ENCODE data around the gene RELL2. TPM values are rescaled to one million over a fixed set of nuclear protein-coding genes. Genes with fewer than 3 reads are reported as not detected.
A peak's percentile ranks its signal among the peaks of the same experiment; 100 is the strongest.
"Not testable (repeated sequence)": the region's sequence is repeated elsewhere in the genome, so short reads cannot be mapped to it uniquely, and the experiment has no call there.

The RELL2 gene
- total and polyA plus RNA-seq, 2 experiments from 2014 or later, result 16.9 to 17.3 TPM

- no peaks in the 10 kb centered on the region for H3K9me2 ChIP-seq (replicated peaks; ENCODE audit: insufficient read depth)
- peak overlapping the region; percentile 57 for H3K4me2 ChIP-seq
- H3K79me2 ChIP-seq, result peaks cover 92% of the 10 kb centered on the region
These were observed 28.2 kb upstream of the RELL2 start for GRCh38 chr5:141608557-141608956.

GRCh38 chr5:141609044-141609443 is 27.8 kb upstream of the RELL2 start:
- peak overlapping the region; percentile 77 for H3K27ac ChIP-seq

More at GRCh38 chr5:141608557-141608956, 28.2 kb upstream of the RELL2 start:
- peak; percentile 40 for DNase-seq (ENCODE audit: low spot score)
- peaks cover 18% of the 10 kb centered on the region for H3K4me1 ChIP-seq (ENCODE audit: insufficient read depth)
- no peak overlapping the region for H3K4me3 ChIP-seq
- H3K27ac ChIP-seq, result peak overlapping the region; percentile 77
- H3K9me3 ChIP-seq (ENCODE audit: low read depth), result no peaks in the 10 kb centered on the region
- 52% methylated on average over 1 of the region's 1 CpG for WGBS (ENCODE audit: low lambda C conversion rate, missing lambda C conversion rate)
- H3K27me3 ChIP-seq, result no peaks in the 10 kb centered on the region
- TF ChIP-seq EZH2phosphoT487 (IDR thresholded peaks at IDR 0.05; ENCODE audit: low read depth, severe bottlenecking, unreplicated experiment), result no peak
- TF ChIP-seq, protein P1, sequence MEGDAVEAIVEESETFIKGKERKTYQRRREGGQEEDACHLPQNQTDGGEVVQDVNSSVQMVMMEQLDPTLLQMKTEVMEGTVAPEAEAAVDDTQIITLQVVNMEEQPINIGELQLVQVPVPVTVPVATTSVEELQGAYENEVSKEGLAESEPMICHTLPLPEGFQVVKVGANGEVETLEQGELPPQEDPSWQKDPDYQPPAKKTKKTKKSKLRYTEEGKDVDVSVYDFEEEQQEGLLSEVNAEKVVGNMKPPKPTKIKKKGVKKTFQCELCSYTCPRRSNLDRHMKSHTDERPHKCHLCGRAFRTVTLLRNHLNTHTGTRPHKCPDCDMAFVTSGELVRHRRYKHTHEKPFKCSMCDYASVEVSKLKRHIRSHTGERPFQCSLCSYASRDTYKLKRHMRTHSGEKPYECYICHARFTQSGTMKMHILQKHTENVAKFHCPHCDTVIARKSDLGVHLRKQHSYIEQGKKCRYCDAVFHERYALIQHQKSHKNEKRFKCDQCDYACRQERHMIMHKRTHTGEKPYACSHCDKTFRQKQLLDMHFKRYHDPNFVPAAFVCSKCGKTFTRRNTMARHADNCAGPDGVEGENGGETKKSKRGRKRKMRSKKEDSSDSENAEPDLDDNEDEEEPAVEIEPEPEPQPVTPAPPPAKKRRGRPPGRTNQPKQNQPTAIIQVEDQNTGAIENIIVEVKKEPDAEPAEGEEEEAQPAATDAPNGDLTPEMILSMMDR (IDR thresholded peaks at IDR 0.05; ENCODE audit: poor library complexity), result no peak
- no peak for TF ChIP-seq EZH2 (IDR thresholded peaks at IDR 0.05; ENCODE audit: borderline replicate concordance)
- H2AFZ ChIP-seq, result no peak overlapping the region
- peaks cover 5% of the 10 kb centered on the region for H4K20me1 ChIP-seq (ENCODE audit: insufficient read depth, poor library complexity, severe bottlenecking)
- H3K36me3 ChIP-seq (replicated peaks; ENCODE audit: insufficient read depth, low read depth), result no peaks in the 10 kb centered on the region

DNA sequence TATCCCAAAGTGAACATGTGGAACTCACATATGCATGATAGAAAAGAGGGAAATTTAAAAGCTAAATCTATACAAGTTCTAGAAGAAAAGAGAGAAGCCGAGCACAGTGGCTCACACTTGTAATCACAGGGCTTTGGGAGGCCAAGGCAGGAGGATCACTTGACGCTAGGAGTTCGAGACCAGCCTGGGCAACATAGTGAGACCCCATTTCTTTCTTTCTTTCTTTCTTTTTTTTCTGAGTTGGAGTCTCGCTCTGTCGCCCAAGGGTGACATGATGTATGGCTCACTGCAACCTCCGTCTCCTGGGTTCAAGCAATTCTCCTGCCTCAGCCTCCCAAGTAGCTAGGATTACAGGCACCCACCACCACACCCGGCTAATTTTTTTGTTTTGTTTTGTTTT is 26.9 kb upstream of the RELL2 start:
- H3K4me2 ChIP-seq; H4K20me1 ChIP-seq (ENCODE audit: insufficient read depth, poor library complexity, severe bottlenecking); H3K9me2 ChIP-seq (replicated peaks; ENCODE audit: insufficient read depth); H3K27ac ChIP-seq; H3K4me3 ChIP-seq; H2AFZ ChIP-seq; H3K27me3 ChIP-seq; H3K9me3 ChIP-seq (ENCODE audit: low read depth); H3K36me3 ChIP-seq (replicated peaks; ENCODE audit: insufficient read depth, low read depth); DNase-seq (ENCODE audit: low spot score): not testable (repeated sequence)
- WGBS (ENCODE audit: low lambda C conversion rate, missing lambda C conversion rate), result over 99% methylated on average over 7 of the region's 7 CpGs
- H3K4me1 ChIP-seq (ENCODE audit: insufficient read depth), result peaks cover 18% of the 10 kb centered on the region
- peaks cover 95% of the 10 kb centered on the region for H3K79me2 ChIP-seq

More at GRCh38 chr5:141609044-141609443, 27.8 kb upstream of the RELL2 start:
- Histone ChIP-seq H3K79me2 (peaks cover 92% of the 10 kb centered on the region), H3K36me3 (replicated peaks; ENCODE audit: insufficient read depth, low read depth) (no peaks in the 10 kb centered on the region), H3K4me2 (peak overlapping the region; percentile 57), H3K27me3 (no peaks in the 10 kb centered on the region), H3K9me3 (ENCODE audit: low read depth) (no peaks in the 10 kb centered on the region), H2AFZ (no peak overlapping the region), H3K4me1 (ENCODE audit: insufficient read depth) (peaks cover 18% of the 10 kb centered on the region), H3K4me3 (no peak overlapping the region), H4K20me1 (ENCODE audit: insufficient read depth, poor library complexity, severe bottlenecking) (peaks cover 8% of the 10 kb centered on the region), H3K9me2 (replicated peaks; ENCODE audit: insufficient read depth) (no peaks in the 10 kb centered on the region)
- DNase-seq (ENCODE audit: low spot score), result no peak
- TF ChIP-seq EZH2phosphoT487 (IDR thresholded peaks at IDR 0.05; ENCODE audit: low read depth, severe bottlenecking, unreplicated experiment), result no peak
- TF ChIP-seq, protein P1 (IDR thresholded peaks at IDR 0.05; ENCODE audit: poor library complexity), result no peak
- 83% methylated on average over 3 of the region's 3 CpGs for WGBS (ENCODE audit: low lambda C conversion rate, missing lambda C conversion rate)

DNA sequence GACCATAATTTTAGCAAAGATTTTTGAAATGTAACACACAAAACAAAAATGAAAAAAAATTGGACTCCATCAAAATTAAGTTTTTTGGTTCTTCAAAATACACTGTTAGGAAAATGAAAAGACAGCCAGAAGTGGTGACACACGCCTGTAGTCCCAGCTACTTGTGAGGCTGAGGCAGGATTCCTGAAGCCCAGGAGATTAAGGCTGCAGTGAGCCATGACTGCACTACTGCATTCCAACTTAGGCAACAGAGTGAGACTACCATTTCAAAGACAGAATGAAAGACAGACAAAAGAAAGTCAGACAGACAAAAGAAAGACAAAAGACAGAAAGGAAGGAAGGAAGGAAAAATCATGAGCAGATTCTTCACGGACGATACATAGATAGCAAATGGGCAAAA is 25.5 kb upstream of the RELL2 start:
- no peak for DNase-seq (ENCODE audit: low spot score)
- WGBS (ENCODE audit: low lambda C conversion rate, missing lambda C conversion rate), result 94% methylated on average over 3 of the region's 3 CpGs
- Histone ChIP-seq H4K20me1 (ENCODE audit: insufficient read depth, poor library complexity, severe bottlenecking) (peaks cover 8% of the 10 kb centered on the region), H3K79me2 (peaks cover 95% of the 10 kb centered on the region), H3K4me3 (no peak overlapping the region), H3K4me2 (no peak overlapping the region), H3K27ac (no peak overlapping the region), H3K9me2 (replicated peaks; ENCODE audit: insufficient read depth) (no peaks in the 10 kb centered on the region), H3K27me3 (no peaks in the 10 kb centered on the region), H2AFZ (no peak overlapping the region), H3K36me3 (replicated peaks; ENCODE audit: insufficient read depth, low read depth) (no peaks in the 10 kb centered on the region), H3K9me3 (ENCODE audit: low read depth) (no peaks in the 10 kb centered on the region), H3K4me1 (ENCODE audit: insufficient read depth) (peaks cover 18% of the 10 kb centered on the region)
- TF ChIP-seq, protein P1 (IDR thresholded peaks at IDR 0.05; ENCODE audit: poor library complexity), result no peak
- TF ChIP-seq EZH2 (IDR thresholded peaks at IDR 0.05; ENCODE audit: borderline replicate concordance) (no peak), EZH2phosphoT487 (IDR thresholded peaks at IDR 0.05; ENCODE audit: low read depth, severe bottlenecking, unreplicated experiment) (no peak)

All from hepatocyte (in vitro differentiated cells).